SH-SY5Y (cell line): ENCODE data around the gene CGB8.

Experiments used
- GATA2 ChIP-seq: IDR thresholded peaks from 2 replicates; pipeline ENCODE4 v1.6.1; 2011; ENCODE audit warnings: mild to moderate bottlenecking, low read depth, low read length
- GATA3 ChIP-seq: IDR thresholded peaks from 2 replicates; pipeline ENCODE4 v1.6.1; 2011; ENCODE audit warnings: low read depth, mild to moderate bottlenecking, low read length, moderate library complexity

GRCh38 chr19:49017041-49017665, 31.8 kb downstream of the CGB8 start, which contains the start of gene LHB:
- TF ChIP-seq GATA2 (no peak), GATA3 (no peak)
